Mesenchymal stem cell (in vitro differentiated cells and primary cell): ENCODE data around the gene PKHD1.

Experiments used
- DNase-seq: peaks from one replicate; pipeline ENCODE4 v3.0.0-alpha.2; 2013
- H2AFZ ChIP-seq: one replicate; pipeline ENCODE4 v1.6.1; 2013; ENCODE audit warnings: low read depth, mild to moderate bottlenecking, control low read depth, inconsistent platforms, low read length, moderate library complexity
- H2AK5ac ChIP-seq: 2 replicates; pipeline ENCODE4 v1.6.1; 2013; ENCODE audit warnings: low read length, moderate library complexity, mild to moderate bottlenecking, inconsistent platforms; ENCODE audit not compliant: severe bottlenecking
- H2BK120ac ChIP-seq: one replicate; pipeline ENCODE4 v1.6.1; 2013; ENCODE audit warnings: low read depth, mild to moderate bottlenecking, inconsistent platforms, low read length, moderate library complexity
- H2BK12ac ChIP-seq, 2 experiments: one replicate each; pipeline ENCODE4 v1.6.1; 2013; ENCODE audit warnings: inconsistent platforms in 2 of 2, low read length in 2 of 2, mild to moderate bottlenecking in 2 of 2, moderate library complexity in 2 of 2, control low read depth in 1 of 2
- H2BK15ac ChIP-seq: one replicate; pipeline ENCODE4 v1.6.1; 2013; ENCODE audit warnings: mild to moderate bottlenecking, low read depth, inconsistent platforms; ENCODE audit not compliant: poor library complexity, severe bottlenecking
- H2BK5ac ChIP-seq: 2 replicates; pipeline ENCODE4 v1.6.1; 2013; ENCODE audit warnings: low read depth, mild to moderate bottlenecking, low read length, control low read depth, inconsistent platforms; ENCODE audit not compliant: poor library complexity, severe bottlenecking
- H3K14ac ChIP-seq, 2 experiments: one replicate each; pipeline ENCODE4 v1.6.1; 2013; ENCODE audit warnings: inconsistent platforms in 2 of 2, low read length in 2 of 2, control low read depth in 1 of 2, mild to moderate bottlenecking in 1 of 2, moderate library complexity in 1 of 2
- H3K18ac ChIP-seq, 2 experiments: one replicate each; pipeline ENCODE4 v1.6.1; 2013; ENCODE audit warnings: inconsistent platforms in 2 of 2, low read length in 2 of 2, control low read depth in 1 of 2, low read depth in 1 of 2, mild to moderate bottlenecking in 1 of 2
- H3K23ac ChIP-seq, 2 experiments: one replicate each; pipeline ENCODE4 v1.6.1; 2013; ENCODE audit warnings: inconsistent platforms in 2 of 2, low read length in 2 of 2, mild to moderate bottlenecking in 2 of 2, moderate library complexity in 2 of 2, control low read depth in 1 of 2
- H3K27ac ChIP-seq: 2 replicates; pipeline ENCODE4 v1.5.1; 2013; ENCODE audit warnings: mild to moderate bottlenecking, moderate library complexity, low read length, control low read depth, inconsistent platforms; ENCODE audit not compliant: poor library complexity, severe bottlenecking
- H3K27me3 ChIP-seq, 2 experiments: 2 replicates each; pipeline versions ENCODE4 v1.6.1 to v1.7.0; 2013; ENCODE audit warnings: low read length in 2 of 2, mild to moderate bottlenecking in 2 of 2, moderate library complexity in 2 of 2, control low read depth in 1 of 2, inconsistent platforms in 1 of 2; ENCODE audit not compliant: control insufficient read depth in 1 of 2, insufficient read depth in 1 of 2
- H3K36me3 ChIP-seq, 2 experiments: 2 replicates each; pipeline versions ENCODE4 v1.6.1 to v1.7.0; 2013; ENCODE audit warnings: low read length in 2 of 2, control low read depth in 1 of 2, inconsistent platforms in 1 of 2, low read depth in 1 of 2, mild to moderate bottlenecking in 1 of 2; ENCODE audit not compliant: insufficient read depth in 2 of 2, control insufficient read depth in 1 of 2
- H3K4ac ChIP-seq, 2 experiments: one replicate each; pipeline ENCODE4 v1.6.1; 2013; ENCODE audit warnings: inconsistent platforms in 2 of 2, low read length in 2 of 2, mild to moderate bottlenecking in 2 of 2, moderate library complexity in 2 of 2, control low read depth in 1 of 2, low read depth in 1 of 2
- H3K4me1 ChIP-seq: 2 replicates; pipeline ENCODE4 v1.6.1; 2013; ENCODE audit warnings: low read depth, low read length, control low read depth; ENCODE audit not compliant: control insufficient read depth, insufficient read depth
- H3K4me2 ChIP-seq: 2 replicates; pipeline ENCODE4 v1.6.1; 2013; ENCODE audit warnings: low read length, mild to moderate bottlenecking, inconsistent platforms; ENCODE audit not compliant: poor library complexity, severe bottlenecking
- H3K4me3 ChIP-seq, 2 experiments: 2 replicates each; pipeline versions ENCODE4 v1.5.1 to v1.7.0; 2013; ENCODE audit warnings: low read length in 2 of 2, mild to moderate bottlenecking in 2 of 2, control low read depth in 1 of 2, low read depth in 1 of 2; ENCODE audit not compliant: insufficient read depth in 1 of 2
- H3K79me1 ChIP-seq: replicated peaks from 2 replicates; pipeline ENCODE4 v1.6.1; 2013; ENCODE audit warnings: mild to moderate bottlenecking, control low read depth, low read length, inconsistent platforms; ENCODE audit not compliant: poor library complexity, severe bottlenecking
- H3K9ac ChIP-seq: 2 replicates; pipeline ENCODE4 v1.7.0; 2013; ENCODE audit warnings: mild to moderate bottlenecking, low read length, moderate library complexity
- H3K9me3 ChIP-seq: 2 replicates; pipeline ENCODE4 v1.7.0; 2013; ENCODE audit warnings: mild to moderate bottlenecking, low read length; ENCODE audit not compliant: control insufficient read depth
- H4K8ac ChIP-seq: one replicate; pipeline ENCODE4 v1.6.1; 2013; ENCODE audit warnings: inconsistent platforms, mild to moderate bottlenecking, low read length, moderate library complexity
- H4K91ac ChIP-seq: one replicate; pipeline ENCODE4 v1.6.1; 2013; ENCODE audit warnings: mild to moderate bottlenecking, low read length, inconsistent platforms
- WGBS: methylation state at CpG from one replicate; pipeline ENCODE4 v1.1.7; 2013; ENCODE audit warnings: mixed read lengths; 5-methylcytosine and 5-hydroxymethylcytosine counted together

The PKHD1 gene

DNA sequence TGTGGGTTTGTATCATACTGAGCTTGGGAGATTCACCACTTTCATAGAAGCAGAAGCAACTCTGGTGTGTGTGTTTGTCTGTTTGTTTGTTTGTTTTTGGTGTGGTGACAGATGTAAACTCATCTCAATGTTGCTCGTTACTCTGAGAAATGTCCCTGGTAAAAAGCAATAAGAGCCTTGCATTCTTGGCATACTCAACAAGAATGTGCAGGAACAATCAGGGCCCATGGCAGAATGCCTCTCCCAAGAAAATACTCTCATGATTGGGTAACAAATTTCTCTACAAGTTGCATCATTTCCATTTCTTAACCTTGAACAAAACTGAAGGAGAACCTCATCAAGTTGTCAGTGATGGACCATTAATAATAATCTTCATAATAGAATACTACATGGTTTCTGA is 43.0 kb upstream of the PKHD1 start:
- Histone ChIP-seq H3K14ac (no peak overlapping the region), H3K4me3 (no peak overlapping the region), H3K18ac (no peak overlapping the region), H2BK120ac (no peak overlapping the region), H3K27ac (no peak overlapping the region), H3K4ac (no peak overlapping the region), H4K91ac (no peak overlapping the region), H2AK5ac (no peak overlapping the region), H2BK5ac (no peak overlapping the region), H3K9ac (no peak overlapping the region), H2BK12ac (no peak overlapping the region), H2BK15ac (no peak overlapping the region), H3K79me1 (no peaks in the 10 kb centered on the region), H3K9me3 (no peaks in the 10 kb centered on the region), H3K4me2 (no peak overlapping the region), H3K4me1 (no peaks in the 10 kb centered on the region), H3K27me3 (peaks cover 0 to 12% of the 10 kb centered on the region in 2 experiments), H2AFZ (no peak overlapping the region), H3K36me3 (no peaks in the 10 kb centered on the region), H4K8ac (no peak overlapping the region), H3K23ac (no peak overlapping the region)
- WGBS = 67% methylated on average over 1 of the region's 1 CpG
- no peak for DNase-seq

DNA sequence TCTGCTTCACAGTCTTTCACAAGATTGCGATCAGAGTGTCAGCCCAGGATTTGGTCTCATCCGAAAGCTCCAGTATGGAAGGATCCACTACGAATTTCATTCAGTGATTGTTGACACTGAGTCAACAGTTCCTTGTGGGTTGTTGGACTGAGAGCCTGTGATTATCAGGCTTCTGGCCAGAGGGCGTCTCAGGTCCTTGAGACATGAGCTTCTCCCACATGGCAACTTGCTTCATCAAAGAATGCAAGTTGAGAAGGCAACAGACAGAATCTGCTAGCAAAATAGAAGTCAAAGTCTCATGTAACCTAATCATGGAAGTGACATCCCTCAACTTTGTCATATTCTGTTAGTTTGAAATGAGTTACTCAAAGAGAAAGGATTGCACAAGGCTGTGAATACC is 40.5 kb upstream of the PKHD1 start:
- H2BK12ac ChIP-seq = no peak overlapping the region
- WGBS = 60% methylated on average over 4 of the region's 4 CpGs
- H3K18ac ChIP-seq = no peak overlapping the region

DNA sequence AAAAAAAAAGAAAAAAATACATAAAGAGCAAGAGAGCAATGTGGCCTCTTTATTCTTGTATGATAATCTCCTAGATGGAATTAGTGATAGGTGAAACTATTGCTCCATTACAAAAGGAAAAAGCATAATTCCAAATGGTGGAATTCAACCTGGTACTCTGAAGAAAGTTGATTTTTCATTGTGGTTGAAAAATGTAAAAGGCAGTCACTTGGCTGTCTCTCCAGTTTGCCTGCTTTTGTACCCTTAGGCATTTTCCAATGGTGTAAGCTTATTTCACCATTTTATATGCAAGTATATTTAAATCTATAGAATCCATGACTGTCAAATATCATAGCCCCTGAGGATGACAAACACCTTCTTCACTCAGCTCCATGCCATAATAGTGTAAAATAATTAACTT is 38.8 kb upstream of the PKHD1 start:
- H3K79me1 ChIP-seq = no peaks in the 10 kb centered on the region
- H3K27me3 ChIP-seq = peaks cover 0 to 6% of the 10 kb centered on the region in 2 experiments
- no peak overlapping the region for H3K18ac ChIP-seq
- H3K9me3 ChIP-seq = no peaks in the 10 kb centered on the region
- no peaks in the 10 kb centered on the region for H3K36me3 ChIP-seq
- peaks cover 2% of the 10 kb centered on the region for H3K4me1 ChIP-seq
- H4K8ac ChIP-seq = no peak overlapping the region
- no peak overlapping the region for H4K91ac ChIP-seq
- H2BK12ac ChIP-seq = no peak overlapping the region
- H3K9ac ChIP-seq = no peak overlapping the region
- no peak overlapping the region for H3K14ac ChIP-seq
- H3K4me2 ChIP-seq = no peak overlapping the region
- H3K23ac ChIP-seq = no peak overlapping the region
- no peak overlapping the region for H2BK120ac ChIP-seq
- no peak for DNase-seq
- no peak overlapping the region for H2AFZ ChIP-seq
- no peak overlapping the region for H2BK15ac ChIP-seq
- H2BK5ac ChIP-seq = no peak overlapping the region
- H3K4me3 ChIP-seq = no peak overlapping the region
- H3K27ac ChIP-seq = peak overlapping the region; percentile 98
- H3K4ac ChIP-seq = no peak overlapping the region
- peak overlapping the region; percentile 4 for H2AK5ac ChIP-seq

More for the DNA sequence above, 40.5 kb upstream of the PKHD1 start:
- Histone ChIP-seq H2BK120ac (no peak overlapping the region), H3K23ac (no peak overlapping the region), H3K4me2 (no peak overlapping the region), H3K79me1 (no peaks in the 10 kb centered on the region), H2AK5ac (peak overlapping the region; percentile 64), H2BK5ac (no peak overlapping the region), H3K9ac (no peak overlapping the region), H3K4me3 (no peak overlapping the region), H3K36me3 (no peaks in the 10 kb centered on the region), H4K8ac (no peak overlapping the region), H4K91ac (no peak overlapping the region), H3K9me3 (no peaks in the 10 kb centered on the region), H3K27me3 (peaks cover 0 to 10% of the 10 kb centered on the region in 2 experiments), H2BK15ac (no peak overlapping the region), H3K14ac (no peak overlapping the region), H3K4me1 (peaks cover 2% of the 10 kb centered on the region), H3K4ac (no peak overlapping the region), H3K27ac (no peak overlapping the region), H2AFZ (no peak overlapping the region)
- no peak for DNase-seq

DNA sequence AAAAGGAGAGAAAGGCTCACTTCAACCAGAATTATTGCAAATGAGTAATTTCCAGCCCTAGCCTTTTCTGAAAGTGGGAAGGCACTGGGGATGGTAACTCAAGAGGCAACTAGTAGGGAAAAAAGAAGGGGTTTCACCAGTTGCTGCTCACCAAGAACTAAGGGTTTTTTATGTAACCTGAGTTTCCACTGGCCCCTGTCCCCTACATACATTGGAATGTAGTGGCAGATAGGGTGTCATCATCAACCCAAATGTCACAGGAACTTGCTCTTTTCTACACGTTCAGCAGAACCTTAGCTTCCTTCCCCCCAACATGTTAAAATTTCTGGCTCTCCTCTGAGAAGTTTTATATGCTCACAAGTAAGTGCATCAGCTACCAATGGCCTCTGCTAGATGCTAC is 38.2 kb upstream of the PKHD1 start:
- Histone ChIP-seq H3K9ac (no peak overlapping the region), H3K4me3 (no peak overlapping the region), H2BK120ac (no peak overlapping the region), H3K27me3 (peaks cover 0 to 6% of the 10 kb centered on the region in 2 experiments), H2BK5ac (peak overlapping the region; percentile 93), H4K91ac (no peak overlapping the region), H3K9me3 (no peaks in the 10 kb centered on the region), H3K4me2 (no peak overlapping the region), H3K79me1 (no peaks in the 10 kb centered on the region), H2AK5ac (peak overlapping the region; percentile 62), H3K36me3 (no peaks in the 10 kb centered on the region), H3K18ac (no peak overlapping the region), H3K23ac (no peak overlapping the region), H2AFZ (no peak overlapping the region), H3K14ac (no peak overlapping the region), H3K4ac (no peak overlapping the region), H3K4me1 (peaks cover 2% of the 10 kb centered on the region), H3K27ac (peak overlapping the region; percentile 98), H2BK15ac (no peak overlapping the region), H4K8ac (no peak overlapping the region), H2BK12ac (no peak overlapping the region)
- DNase-seq = no peak
- WGBS = 59% methylated on average over 1 of the region's 1 CpG
